Measurements from ENCODE around the gene PIGU. TPM values are rescaled to one million over a fixed set of nuclear protein-coding genes. Genes with fewer than 3 reads are reported as not detected.

Gene PIGU
- 18.8 to 30.7 TPM (median 26.6 TPM) in 5 replicates for total RNA-seq (2022; extraction: Qiagen RNA extraction; ENCODE audit: low read depth)

GRCh38 chr20:34676642-34677373 lies at the start of gene PIGU:
Gene PIGU (minus strand): TSS chr20:34677092. CDS start chr20:34677085, 7 bp downstream.

GRCh38 chr20:34704177-34705007 lies 27.5 kb upstream of the PIGU start, which contains the start of gene TP53INP2:
Gene TP53INP2 (plus strand): TSS chr20:34704344. CDS start chr20:34708740, 4,396 bp downstream.

GRCh38 chr20:34558320-34559218 lies 118.3 kb downstream of the PIGU start, which contains the start of gene MAP1LC3A:
Gene MAP1LC3A (plus strand): TSS chr20:34558718. CDS start chr20:34558869, 151 bp downstream.

GRCh38 chr20:34516247-34517113 lies 160.4 kb downstream of the PIGU start, which contains the start of gene DYNLRB1:
Gene DYNLRB1 (plus strand): TSS chr20:34516422. CDS start chr20:34516459, 37 bp downstream.

Other genes with a start within 250 kb of the PIGU start
- gene DYNLRB1, start 160.7 kb downstream of the PIGU start, total RNA-seq (2022; extraction: Qiagen RNA extraction; ENCODE audit: low read depth) = 220 to 260 TPM (median 236 TPM) in 5 replicates
- 15.9 to 29.5 TPM (median 26.2 TPM) in 5 replicates for gene MAP1LC3A, start 118.4 kb downstream of the PIGU start, total RNA-seq (2022; extraction: Qiagen RNA extraction; ENCODE audit: low read depth)
- 5.8 to 8.6 TPM (median 8.4 TPM) in 5 replicates for gene TP53INP2, start 27.3 kb upstream of the PIGU start, total RNA-seq (2022; extraction: Qiagen RNA extraction; ENCODE audit: low read depth)
- gene NCOA6, start 148.6 kb upstream of the PIGU start, total RNA-seq (2022; extraction: Qiagen RNA extraction; ENCODE audit: low read depth) = 18.7 to 21.6 TPM (median 19.8 TPM) in 5 replicates
- gene GGT7, start 195.8 kb upstream of the PIGU start, total RNA-seq (2022; extraction: Qiagen RNA extraction; ENCODE audit: low read depth) = 4.8 to 9.1 TPM (median 7.1 TPM) in 5 replicates
- gene ACSS2, start 199.5 kb upstream of the PIGU start, total RNA-seq (2022; extraction: Qiagen RNA extraction; ENCODE audit: low read depth) = 7.9 to 9.7 TPM (median 9.5 TPM) in 5 replicates

All from A549 treated with ZK216348 at 1 μM for 4 hours (cell line).